Thyroid gland (tissue), 4 donors: Measurements from ENCODE around the gene RIPOR1. TPM values are rescaled to one million over a fixed set of nuclear protein-coding genes. Genes with fewer than 3 reads are reported as not detected.
A peak's percentile ranks its signal among the peaks of the same experiment; 100 is the strongest.

Experiments used
- DNase-seq, 2 donors: peaks; one replicate each; pipeline ENCODE4 v3.0.0-alpha.2; 2019
- H3K27ac ChIP-seq, 3 donors: fragments of 200-600 bp; sonication (generic); 1 replicate in 2 of 3; 2 replicates in 1 of 3; pipeline ENCODE4 v1.5.1; 2016 to 2019; ENCODE audit warnings: mild to moderate bottlenecking in 1 of 3, moderate library complexity in 1 of 3
- H3K27me3 ChIP-seq: fragments of 200-600 bp; sonication (generic); one replicate; pipeline ENCODE4 v1.5.1; 2019
- H3K36me3 ChIP-seq, 2 donors: fragments of 200-600 bp; sonication (generic); one replicate each; pipeline ENCODE4 v1.5.1; 2016 to 2019
- H3K4me1 ChIP-seq, 2 donors: fragments of 200-600 bp; sonication (generic); one replicate each; pipeline ENCODE4 v1.5.1; 2017 to 2019
- H3K4me3 ChIP-seq, 3 donors: fragments of 200-600 bp; sonication (generic); replicated peaks in 1 of 3; 1 replicate in 2 of 3; 2 replicates in 1 of 3; pipeline ENCODE4 v1.5.1; 2016; ENCODE audit warnings: mild to moderate bottlenecking in 1 of 3
- H3K9me3 ChIP-seq: fragments of 200-600 bp; sonication (generic); one replicate; pipeline ENCODE4 v1.5.1; 2017
- POLR2A ChIP-seq, 2 donors: fragments of 450-650 bp; IDR thresholded peaks; one replicate each; pipeline ENCODE4 v1.6.1; 2017; ENCODE audit warnings: antibody characterized with exemption in 2 of 2, mild to moderate bottlenecking in 2 of 2, moderate library complexity in 1 of 2
- WGBS, 2 donors: methylation state at CpG; one replicate each; pipeline ENCODE4 v1.1.5; 2017; 5-methylcytosine and 5-hydroxymethylcytosine counted together
- intact Hi-C: fragments of 100-400 bp; cut with DNase I; formaldehyde crosslinking; loops from one replicate; pipeline ENCODE4 v1.15.1; 2023
- total RNA-seq, 4 donors: library from RNA; depleted of rRNA; stranded (reverse); fragments of >200 nt; gene quantifications; one replicate each; pipeline ENCODE4 v1.2.3, GENCODE V29; 2016
- TF ChIP-seq, protein P1 (sequence below), 6 experiments: fragments of 200-600 bp in 3 of 6; fragments of 450-650 bp in 3 of 6; sonication (generic) in 3 of 6; IDR thresholded peaks; one replicate each; pipeline ENCODE4 v1.5.1; 2016 to 2019; ENCODE audit warnings: antibody characterized with exemption in 6 of 6, mild to moderate bottlenecking in 2 of 6, inconsistent platforms in 1 of 6, moderate library complexity in 1 of 6

RIPOR1 gene
- total RNA-seq, 4 donors from 2014 or later: 21.3 to 57.1 (median 41.2) TPM

DNA sequence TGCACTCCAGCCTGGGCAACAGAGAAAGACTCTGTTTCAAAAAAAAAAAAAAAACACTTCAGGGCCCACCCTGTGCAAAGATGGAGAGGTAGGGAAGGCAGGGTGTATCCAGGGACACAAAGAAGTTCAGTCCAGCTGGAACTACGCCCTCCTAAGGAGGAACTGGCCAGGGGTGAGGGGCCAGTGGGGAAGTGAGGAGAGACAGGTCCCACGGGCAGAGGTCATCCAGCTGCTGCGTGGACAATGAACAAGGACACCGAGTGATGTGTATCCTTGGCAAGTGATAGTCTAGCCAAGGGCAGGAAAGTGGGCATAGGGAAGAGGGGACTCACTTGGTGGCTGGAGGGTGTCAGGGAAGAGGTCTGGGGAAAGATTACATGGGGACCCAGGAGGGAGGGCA lies 9.4 kb upstream of the RIPOR1 start:
- Histone ChIP-seq H3K9me3 (no peaks in the 10 kb centered on the region), H3K36me3 (no peaks in the 10 kb centered on the region), H3K4me3 (no peak overlapping the region), H3K4me1 (peaks cover 0 to 9% of the 10 kb centered on the region in 2 donors), H3K27ac (no peak overlapping the region), H3K27me3 (no peaks in the 10 kb centered on the region)
- no peak for DNase-seq
- intact Hi-C loops: no loop called here
- TF ChIP-seq, protein P1, sequence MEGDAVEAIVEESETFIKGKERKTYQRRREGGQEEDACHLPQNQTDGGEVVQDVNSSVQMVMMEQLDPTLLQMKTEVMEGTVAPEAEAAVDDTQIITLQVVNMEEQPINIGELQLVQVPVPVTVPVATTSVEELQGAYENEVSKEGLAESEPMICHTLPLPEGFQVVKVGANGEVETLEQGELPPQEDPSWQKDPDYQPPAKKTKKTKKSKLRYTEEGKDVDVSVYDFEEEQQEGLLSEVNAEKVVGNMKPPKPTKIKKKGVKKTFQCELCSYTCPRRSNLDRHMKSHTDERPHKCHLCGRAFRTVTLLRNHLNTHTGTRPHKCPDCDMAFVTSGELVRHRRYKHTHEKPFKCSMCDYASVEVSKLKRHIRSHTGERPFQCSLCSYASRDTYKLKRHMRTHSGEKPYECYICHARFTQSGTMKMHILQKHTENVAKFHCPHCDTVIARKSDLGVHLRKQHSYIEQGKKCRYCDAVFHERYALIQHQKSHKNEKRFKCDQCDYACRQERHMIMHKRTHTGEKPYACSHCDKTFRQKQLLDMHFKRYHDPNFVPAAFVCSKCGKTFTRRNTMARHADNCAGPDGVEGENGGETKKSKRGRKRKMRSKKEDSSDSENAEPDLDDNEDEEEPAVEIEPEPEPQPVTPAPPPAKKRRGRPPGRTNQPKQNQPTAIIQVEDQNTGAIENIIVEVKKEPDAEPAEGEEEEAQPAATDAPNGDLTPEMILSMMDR (IDR thresholded peaks at IDR 0.05): no peak
- TF ChIP-seq POLR2A (IDR thresholded peaks at IDR 0.05): no peak
- WGBS, 2 donors: 71 to 85% methylated on average over 4 of the region's 4 CpGs

DNA sequence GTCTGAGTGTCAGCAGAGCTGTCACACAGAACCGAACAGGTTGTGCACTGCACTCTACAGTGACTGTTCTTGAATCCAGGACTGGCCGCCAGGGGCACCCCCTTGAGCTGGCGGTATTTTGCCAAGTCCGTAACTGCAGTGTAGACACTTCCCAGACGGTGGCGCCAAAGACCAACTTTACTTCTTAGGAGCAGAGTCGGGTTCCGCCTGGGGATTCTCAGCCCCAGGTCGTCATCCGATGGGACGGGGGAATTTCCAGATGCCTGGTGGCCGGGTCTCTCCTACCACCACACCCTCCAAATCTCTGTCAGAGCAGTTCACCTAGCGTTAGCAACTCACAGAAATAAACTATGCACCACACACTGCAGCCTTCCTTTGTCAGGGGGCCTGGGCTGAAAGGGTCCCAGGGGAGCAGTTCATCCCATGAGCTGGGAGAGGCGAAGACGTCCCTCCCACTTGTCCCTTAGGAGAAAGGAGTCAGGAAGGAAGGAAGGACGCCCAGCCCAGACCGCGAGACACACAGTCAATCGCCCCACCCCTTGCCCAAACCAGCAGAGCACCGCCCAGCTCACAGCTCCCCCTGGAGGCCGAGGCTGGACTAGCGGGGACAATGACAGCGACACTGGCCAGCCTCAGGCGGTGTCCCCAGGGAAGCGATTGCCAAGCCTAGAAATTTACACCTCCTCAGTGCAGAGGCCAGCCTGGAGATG lies 7.4 kb upstream of the RIPOR1 start:
- H3K4me1 ChIP-seq: peaks cover 0 to 4% of the 10 kb centered on the region in 2 donors
- H3K4me3 ChIP-seq: peak overlapping the region in 1 of 3 donors; percentile 29
- H3K27me3 ChIP-seq: no peaks in the 10 kb centered on the region
- H3K27ac ChIP-seq: peak overlapping the region; percentile 84 to 89 (median 88)
- intact Hi-C loops: no loop called here
- TF ChIP-seq, protein P1 (IDR thresholded peaks at IDR 0.05): peak; percentile 56 to 98 (median 87)
- TF ChIP-seq POLR2A (IDR thresholded peaks at IDR 0.05): peak in 1 of 2 donors; percentile 47
- H3K9me3 ChIP-seq: no peaks in the 10 kb centered on the region
- H3K36me3 ChIP-seq: no peaks in the 10 kb centered on the region
- DNase-seq: peak; percentile 94 to 96
- 4% methylated on average over 3 to 23 of the region's 25 CpGs for WGBS, 2 donors

DNA sequence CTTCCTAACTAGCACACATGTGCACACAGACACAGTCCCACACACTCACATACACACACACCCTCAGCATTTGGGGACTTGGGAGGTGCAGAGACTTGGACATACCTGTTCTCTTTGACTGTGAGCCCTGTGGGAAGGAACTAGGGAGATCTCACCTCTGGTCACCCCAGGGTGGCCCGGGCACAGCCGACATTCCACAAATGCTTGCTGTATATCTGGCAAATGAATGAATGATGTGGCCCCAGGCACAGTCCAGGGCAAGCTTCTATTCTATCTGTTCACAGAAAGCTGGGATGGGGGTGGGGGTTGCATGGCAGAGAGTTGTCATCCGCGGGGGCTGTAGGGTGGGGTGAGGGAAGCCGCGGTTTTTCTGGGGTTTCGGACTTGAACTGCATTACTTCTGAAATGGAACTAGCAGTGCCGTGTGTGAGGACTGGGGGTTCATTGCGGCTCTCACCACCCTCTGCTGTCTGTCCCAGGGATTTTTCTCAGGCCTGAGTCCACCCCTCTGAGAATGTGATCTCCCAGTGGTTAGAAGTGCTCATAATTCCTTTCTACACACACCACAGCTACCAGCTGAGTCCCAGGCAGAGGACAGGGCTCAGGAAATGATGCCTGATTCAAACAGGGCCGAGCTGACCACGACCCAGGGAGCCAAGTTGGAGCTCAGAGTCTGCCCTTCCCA lies 3.3 kb upstream of the RIPOR1 start:
- Histone ChIP-seq H3K9me3 (no peaks in the 10 kb centered on the region), H3K27ac (no peak overlapping the region), H3K27me3 (no peaks in the 10 kb centered on the region), H3K4me3 (no peak overlapping the region), H3K4me1 (peaks cover 13 to 15% of the 10 kb centered on the region in 2 donors), H3K36me3 (no peaks in the 10 kb centered on the region)
- intact Hi-C loops: loop anchor here (5.0 kb wide), 1 partner anchor 37 kb away; the partner anchor contains the start of gene CTCF
- 81% methylated on average over 9 to 11 of the region's 11 CpGs for WGBS, 2 donors
- TF ChIP-seq, protein P1 (IDR thresholded peaks at IDR 0.05): no peak
- no peak for TF ChIP-seq POLR2A (IDR thresholded peaks at IDR 0.05)
- no peak for DNase-seq

DNA sequence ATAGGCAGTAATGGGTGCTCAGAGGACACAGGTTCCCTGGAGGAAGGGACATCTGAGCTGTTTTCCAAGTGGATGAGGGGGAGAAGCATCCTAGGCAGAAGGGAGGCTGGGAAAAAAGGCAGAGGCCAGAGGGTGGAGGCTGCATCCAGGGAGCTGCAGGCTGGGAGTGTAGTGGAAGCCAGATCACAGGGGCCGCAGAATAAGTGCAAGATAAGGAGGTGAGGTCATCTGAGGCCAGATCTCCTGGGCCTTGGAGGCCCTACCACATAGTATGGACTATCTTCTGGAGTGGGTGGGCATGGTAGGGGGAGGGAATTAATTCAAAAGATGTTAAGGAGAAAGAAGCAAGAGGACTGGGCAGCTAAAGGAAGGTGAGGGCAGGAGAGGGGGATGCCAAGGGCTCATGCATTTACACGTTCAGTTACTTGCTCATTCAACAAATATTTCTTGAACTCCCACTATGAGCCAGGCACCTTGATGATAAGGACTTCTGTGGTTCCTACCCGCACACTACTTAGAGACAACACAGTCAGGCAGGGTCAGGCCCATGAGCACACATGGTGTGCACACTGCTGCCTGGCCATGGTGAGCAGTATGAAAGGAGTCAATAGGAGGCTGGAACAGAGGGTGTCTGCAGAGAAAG lies 2.4 kb upstream of the RIPOR1 start:
- H3K36me3 ChIP-seq: no peaks in the 10 kb centered on the region
- intact Hi-C loops: loop anchor here (5.0 kb wide), 1 partner anchor 36 kb away; the partner anchor contains the start of gene CTCF
- DNase-seq: no peak
- H3K27ac ChIP-seq: no peak overlapping the region
- H3K4me1 ChIP-seq: peaks cover 23 to 24% of the 10 kb centered on the region in 2 donors
- no peaks in the 10 kb centered on the region for H3K27me3 ChIP-seq
- no peak for TF ChIP-seq POLR2A (IDR thresholded peaks at IDR 0.05)
- TF ChIP-seq, protein P1 (IDR thresholded peaks at IDR 0.05): no peak
- 92 to 96% methylated on average over 3 of the region's 3 CpGs for WGBS, 2 donors
- H3K9me3 ChIP-seq: no peaks in the 10 kb centered on the region
- no peak overlapping the region for H3K4me3 ChIP-seq
